Limb (tissue), 2 donors: ENCODE data around the gene MED12L.
"Not testable (repeated sequence)": the region's sequence is repeated elsewhere in the genome, so short reads cannot be mapped to it uniquely, and the experiment has no call there.

Experiments
- DNase-seq, 2 donors: peaks; one replicate each; pipeline ENCODE4 v3.0.0-alpha.2; 2016; ENCODE audit errors: extremely low spot score in 2 of 2

Gene MED12L

GRCh38 chr3:151236316-151236715 lies 150.9 kb downstream of the MED12L start:
- DNase-seq = no peak

- no peak for DNase-seq
These were observed 151.3 kb downstream of the MED12L start for GRCh38 chr3:151236736-151237135.

GRCh38 chr3:151242006-151242405 lies 156.5 kb downstream of the MED12L start:
- not testable (repeated sequence) for DNase-seq

GRCh38 chr3:151248772-151249337 lies 163.4 kb downstream of the MED12L start:
- DNase-seq = no peak

GRCh38 chr3:151256749-151257148 lies 171.3 kb downstream of the MED12L start:
- DNase-seq = no peak

GRCh38 chr3:151259664-151260063 lies 174.2 kb downstream of the MED12L start:
- no peak for DNase-seq

GRCh38 chr3:151262871-151263525 lies 177.5 kb downstream of the MED12L start:
- DNase-seq = peak; percentile 36 to 44

GRCh38 chr3:151264605-151265004 lies 179.1 kb downstream of the MED12L start:
- DNase-seq = no peak

- no peak for DNase-seq
These were observed 179.7 kb downstream of the MED12L start for GRCh38 chr3:151265166-151265565.

GRCh38 chr3:151265866-151266265 lies 180.4 kb downstream of the MED12L start:
- no peak for DNase-seq

GRCh38 chr3:151267066-151267465 lies 181.6 kb downstream of the MED12L start:
- no peak for DNase-seq

- DNase-seq = no peak
These were observed 183.1 kb downstream of the MED12L start for GRCh38 chr3:151268267-151269235.

GRCh38 chr3:151269631-151270030 lies 184.2 kb downstream of the MED12L start:
- no peak for DNase-seq

GRCh38 chr3:151275091-151275490 lies 189.6 kb downstream of the MED12L start:
- DNase-seq = no peak

GRCh38 chr3:151276038-151276686 lies 190.7 kb downstream of the MED12L start:
- DNase-seq = no peak

GRCh38 chr3:151276687-151277042 lies 191.2 kb downstream of the MED12L start:
- DNase-seq = no peak

- DNase-seq = no peak
These were observed 192.8 kb downstream of the MED12L start, which contains the start of gene P2RY14 for GRCh38 chr3:151278230-151278629. P2RY14 (minus strand) TSS chr3:151278542; CDS start chr3:151214316, 64,226 bp downstream.

GRCh38 chr3:151281671-151282324 lies 196.3 kb downstream of the MED12L start:
- DNase-seq = peak; percentile 34 to 69

- DNase-seq = peak in 1 of 2 donors; percentile 75
These were observed 197.5 kb downstream of the MED12L start for GRCh38 chr3:151282921-151283320.

- no peak for DNase-seq
These were observed 197.9 kb downstream of the MED12L start for GRCh38 chr3:151283387-151283786.

- DNase-seq = no peak
These were observed 198.5 kb downstream of the MED12L start for GRCh38 chr3:151283907-151284461.
